Measurements from ENCODE around the gene HMBS.
"Not testable (repeated sequence)": the region's sequence is repeated elsewhere in the genome, so short reads cannot be mapped to it uniquely, and the experiment has no call there.

HMBS gene

GRCh38 chr11:119103161-119103664, 18.5 kb downstream of the HMBS start:
- not testable (repeated sequence) for DNase-seq

GRCh38 chr11:119103793-119104192, 19.1 kb downstream of the HMBS start:
- DNase-seq = peak; percentile 59

GRCh38 chr11:119106564-119107537, 22.2 kb downstream of the HMBS start, which contains the start of gene C2CD2L:
Gene C2CD2L (plus strand): TSS chr11:119107344. CDS start chr11:119107742, 398 bp downstream.
- peak; percentile 96 for DNase-seq

GRCh38 chr11:119107538-119108145, 23.0 kb downstream of the HMBS start:
- DNase-seq = no peak

GRCh38 chr11:119108146-119108856, 23.6 kb downstream of the HMBS start:
- peak; percentile 71 for DNase-seq

GRCh38 chr11:119108857-119109221, 24.2 kb downstream of the HMBS start:
- no peak for DNase-seq

GRCh38 chr11:119109843-119110242, 25.2 kb downstream of the HMBS start:
- no peak for DNase-seq

- no peak for DNase-seq
These were observed 25.8 kb downstream of the HMBS start for GRCh38 chr11:119110439-119110838.

GRCh38 chr11:119111361-119111925, 26.8 kb downstream of the HMBS start:
- DNase-seq = no peak

- DNase-seq = no peak
These were observed 27.8 kb downstream of the HMBS start for GRCh38 chr11:119112314-119113020.

GRCh38 chr11:119113716-119114115, 29.0 kb downstream of the HMBS start:
- DNase-seq = no peak

GRCh38 chr11:119114351-119114750, 29.7 kb downstream of the HMBS start:
- no peak for DNase-seq

GRCh38 chr11:119115484-119116234, 31.0 kb downstream of the HMBS start:
- no peak for DNase-seq

- DNase-seq = no peak
These were observed 31.5 kb downstream of the HMBS start for GRCh38 chr11:119116235-119116594.

- DNase-seq = no peak
These were observed 31.9 kb downstream of the HMBS start for GRCh38 chr11:119116601-119117000.

GRCh38 chr11:119117004-119117706, 32.5 kb downstream of the HMBS start:
- DNase-seq = no peak

- DNase-seq = no peak
These were observed 33.5 kb downstream of the HMBS start for GRCh38 chr11:119118227-119118626.

- DNase-seq = no peak
These were observed 34.3 kb downstream of the HMBS start for GRCh38 chr11:119118946-119119345.

- DNase-seq = no peak
These were observed 35.9 kb downstream of the HMBS start for GRCh38 chr11:119120639-119121007.

GRCh38 chr11:119121008-119121810, 36.5 kb downstream of the HMBS start, which contains the start of gene HINFP:
Gene HINFP (plus strand): TSS chr11:119121580. CDS start chr11:119126945, 5,365 bp downstream.
- peak; percentile 99 for DNase-seq
